Urinary bladder (tissue), 4 donors: ENCODE results near the gene DNAI1. TPM values are rescaled to one million over a fixed set of nuclear protein-coding genes. Genes with fewer than 3 reads are reported as not detected.

Experiments
- DNase-seq: peaks from one replicate; pipeline ENCODE4 v3.0.0-alpha.2; 2015; ENCODE audit errors: extremely low spot score
- H3K27ac ChIP-seq: one replicate; pipeline ENCODE4 v1.5.1; 2013; ENCODE audit warnings: low read depth, mild to moderate bottlenecking, moderate library complexity
- H3K36me3 ChIP-seq: one replicate; pipeline ENCODE4 v1.6.1; 2013; ENCODE audit warnings: mild to moderate bottlenecking, moderate library complexity; ENCODE audit not compliant: insufficient read depth
- H3K4me1 ChIP-seq: one replicate; pipeline ENCODE4 v1.6.1; 2013; ENCODE audit warnings: mild to moderate bottlenecking, moderate library complexity; ENCODE audit not compliant: insufficient read depth
- H3K4me3 ChIP-seq: one replicate; pipeline ENCODE4 v1.5.1; 2013; ENCODE audit warnings: low read depth, low read length
- WGBS: extraction: QIAGEN DNeasy Blood & Tissue Kit; methylation state at CpG from one replicate; pipeline ENCODE4 v1.1.7; 2013; 5-methylcytosine and 5-hydroxymethylcytosine counted together
- polyA plus RNA-seq: library from polyadenylated mRNA; stranded (reverse); fragments of 200-250 nt; gene quantifications from one replicate; pipeline ENCODE4 v1.2.3, GENCODE V29; 2013
- total RNA-seq: library from RNA; depleted of rRNA; stranded (reverse); fragments of >200 nt; gene quantifications from one replicate; pipeline ENCODE4 v1.2.3, GENCODE V29; 2014
- donor health status: healthy with polysubstance abuse.
- donor health status: healthy.

DNAI1 gene
- total and polyA plus RNA-seq, 2 donors = 0.11 TPM; not detected in 1

DNA sequence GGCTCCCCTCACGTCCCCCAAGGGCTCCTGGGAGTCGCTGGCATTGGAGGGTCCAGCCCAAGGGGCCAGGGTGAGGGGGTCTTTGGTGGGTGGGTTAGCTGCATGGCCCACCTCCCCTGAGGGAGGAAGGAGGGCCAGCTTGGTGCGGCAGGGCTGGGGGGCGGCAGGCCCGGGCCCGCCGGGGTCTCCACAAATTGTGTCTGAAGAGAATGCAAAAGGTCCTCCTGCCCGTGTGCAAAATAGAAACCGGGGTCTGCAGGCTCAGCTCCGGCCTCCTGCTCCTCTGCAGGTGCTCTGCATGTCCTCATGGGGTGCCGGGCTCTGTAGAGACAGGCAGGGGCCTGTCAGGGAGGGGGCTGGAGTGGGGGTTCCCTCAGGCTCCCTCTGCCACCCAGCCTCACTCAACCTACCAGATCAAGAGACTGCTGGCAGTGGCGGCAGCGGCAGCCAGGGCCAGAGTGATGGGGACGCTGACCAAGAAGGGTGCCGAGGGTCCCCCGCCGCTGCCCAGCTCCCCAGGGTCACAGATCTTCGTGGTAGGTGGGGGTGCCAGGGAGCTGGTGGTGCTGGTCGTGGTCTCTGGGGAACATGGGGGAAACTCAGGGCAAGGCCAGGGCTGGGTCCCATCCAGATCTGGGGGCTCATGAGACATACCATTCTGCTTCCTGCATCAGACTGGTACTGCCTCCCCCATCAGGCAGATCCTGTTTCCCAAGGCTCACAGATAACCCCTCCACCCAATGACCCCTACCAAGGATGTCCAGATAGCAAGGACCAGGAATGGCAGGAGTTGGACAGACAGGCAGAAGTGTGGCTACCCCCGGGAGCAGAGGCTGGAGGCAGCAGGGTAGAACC is 93.4 kb downstream of the DNAI1 start:
- Histone ChIP-seq H3K36me3 (no peaks in the 10 kb centered on the region), H3K4me1 (no peaks in the 10 kb centered on the region), H3K27ac (no peak overlapping the region), H3K4me3 (no peak overlapping the region)
- no peak for DNase-seq
- WGBS = 92% methylated on average over 20 of the region's 20 CpGs

- no peak for DNase-seq
- Histone ChIP-seq H3K4me3 (no peak overlapping the region), H3K27ac (no peak overlapping the region), H3K36me3 (no peaks in the 10 kb centered on the region), H3K4me1 (no peaks in the 10 kb centered on the region)
- 93% methylated on average over 13 of the region's 13 CpGs for WGBS
Observed at GRCh38 chr9:34552606-34552981, 94.0 kb downstream of the DNAI1 start.

- no peaks in the 10 kb centered on the region for H3K4me1 ChIP-seq
- H3K36me3 ChIP-seq = no peaks in the 10 kb centered on the region
- DNase-seq = no peak
- no peak overlapping the region for H3K4me3 ChIP-seq
- 96% methylated on average over 2 of the region's 2 CpGs for WGBS
- H3K27ac ChIP-seq = no peak overlapping the region
Observed at GRCh38 chr9:34552986-34553385, 94.4 kb downstream of the DNAI1 start.

GRCh38 chr9:34553511-34554021 is 95.0 kb downstream of the DNAI1 start:
- DNase-seq = no peak
- no peak overlapping the region for H3K27ac ChIP-seq
- no peaks in the 10 kb centered on the region for H3K36me3 ChIP-seq
- 77% methylated on average over 18 of the region's 18 CpGs for WGBS
- no peaks in the 10 kb centered on the region for H3K4me1 ChIP-seq
- H3K4me3 ChIP-seq = no peak overlapping the region

GRCh38 chr9:34554211-34555001 is 95.8 kb downstream of the DNAI1 start:
- WGBS = 71% methylated on average over 16 of the region's 16 CpGs
- no peak for DNase-seq
- H3K4me1 ChIP-seq = no peaks in the 10 kb centered on the region
- no peak overlapping the region for H3K4me3 ChIP-seq
- H3K27ac ChIP-seq = no peak overlapping the region
- no peaks in the 10 kb centered on the region for H3K36me3 ChIP-seq

GRCh38 chr9:34555002-34555348 is 96.4 kb downstream of the DNAI1 start:
- WGBS = 44% methylated on average over 23 of the region's 23 CpGs
- no peak for DNase-seq
- no peak overlapping the region for H3K27ac ChIP-seq

DNA sequence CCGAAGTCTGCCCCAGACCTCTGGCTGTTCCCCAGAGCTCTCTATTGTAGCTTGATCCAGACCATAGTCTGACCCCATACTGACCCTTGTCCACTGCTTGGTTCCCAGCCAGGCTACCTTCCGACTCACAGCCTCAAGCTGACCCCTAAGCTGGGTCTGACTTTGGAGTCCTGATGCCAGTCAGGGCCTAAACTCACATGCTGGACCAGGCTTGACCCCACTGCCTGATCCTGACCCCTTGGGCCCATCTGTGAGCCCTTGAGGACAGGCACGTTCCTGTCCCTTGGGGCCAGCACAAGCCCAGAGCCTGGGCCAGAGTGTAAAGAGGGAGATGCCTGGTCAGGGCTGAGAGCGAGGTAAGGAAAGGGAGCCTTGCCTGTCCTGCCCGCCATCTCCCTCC is 96.9 kb downstream of the DNAI1 start:
- no peak overlapping the region for H3K27ac ChIP-seq
- H3K36me3 ChIP-seq = no peaks in the 10 kb centered on the region
- DNase-seq = no peak
- 85% methylated on average over 5 of the region's 5 CpGs for WGBS
- no peak overlapping the region for H3K4me3 ChIP-seq
- H3K4me1 ChIP-seq = no peaks in the 10 kb centered on the region

More at GRCh38 chr9:34555002-34555348, 96.4 kb downstream of the DNAI1 start:
- H3K4me3 ChIP-seq = no peak overlapping the region
- no peaks in the 10 kb centered on the region for H3K4me1 ChIP-seq
- H3K36me3 ChIP-seq = no peaks in the 10 kb centered on the region

GRCh38 chr9:34555936-34556525 is 97.4 kb downstream of the DNAI1 start:
- no peak overlapping the region for H3K27ac ChIP-seq
- no peak for DNase-seq
- 95% methylated on average over 13 of the region's 13 CpGs for WGBS
- no peak overlapping the region for H3K4me3 ChIP-seq
- no peaks in the 10 kb centered on the region for H3K36me3 ChIP-seq
- no peaks in the 10 kb centered on the region for H3K4me1 ChIP-seq

GRCh38 chr9:34556949-34557348 is 98.3 kb downstream of the DNAI1 start:
- no peaks in the 10 kb centered on the region for H3K36me3 ChIP-seq
- H3K27ac ChIP-seq = no peak overlapping the region
- no peak for DNase-seq
- 76% methylated on average over 6 of the region's 6 CpGs for WGBS
- H3K4me1 ChIP-seq = no peaks in the 10 kb centered on the region
- no peak overlapping the region for H3K4me3 ChIP-seq

DNA sequence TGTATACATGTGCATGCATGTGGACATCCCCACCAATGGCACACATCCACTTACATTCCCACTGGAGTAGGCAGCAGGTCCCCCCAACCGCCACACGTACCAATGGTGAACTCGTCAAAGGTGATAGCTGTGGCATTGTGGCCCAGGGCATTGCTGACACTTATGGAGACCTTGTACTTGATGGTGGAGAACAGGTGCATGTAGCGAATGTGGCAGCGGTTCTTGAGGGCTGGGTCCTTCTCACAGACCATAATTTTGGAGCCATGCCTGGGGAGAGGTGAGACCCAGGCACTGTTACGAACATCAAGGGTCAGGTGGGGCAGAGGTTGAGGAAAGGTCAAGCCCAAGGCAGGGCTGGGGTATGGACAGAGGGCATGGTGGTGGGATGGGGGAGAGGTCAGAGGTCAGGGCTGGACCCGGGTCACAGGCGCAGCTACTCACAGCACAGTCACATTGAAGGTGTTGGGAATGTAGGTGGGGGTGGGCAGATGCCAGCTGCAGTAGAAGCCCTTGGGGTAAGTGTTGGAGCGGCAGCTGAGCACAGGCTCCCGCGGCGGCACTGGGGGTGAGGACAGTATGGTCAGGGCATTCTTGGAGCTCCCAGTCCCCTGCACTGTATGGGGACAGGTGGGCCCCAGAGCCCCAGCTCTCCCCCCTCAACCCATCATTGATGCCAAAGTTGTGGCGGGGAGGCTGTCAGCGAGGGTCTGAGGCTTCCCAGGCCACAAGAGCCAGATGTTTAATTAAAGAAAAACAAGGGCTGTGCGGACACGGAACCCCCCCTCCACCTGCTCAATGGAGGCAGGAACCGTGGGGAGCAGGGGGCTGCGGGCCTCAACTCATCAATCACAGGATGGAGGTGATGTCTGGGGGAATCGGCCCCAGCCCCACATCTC is 99.1 kb downstream of the DNAI1 start:
- no peak overlapping the region for H3K4me3 ChIP-seq
- 72% methylated on average over 19 of the region's 19 CpGs for WGBS
- H3K36me3 ChIP-seq = no peaks in the 10 kb centered on the region
- H3K27ac ChIP-seq = no peak overlapping the region
- no peaks in the 10 kb centered on the region for H3K4me1 ChIP-seq
- no peak for DNase-seq

- Histone ChIP-seq H3K4me1 (no peaks in the 10 kb centered on the region), H3K27ac (no peak overlapping the region), H3K4me3 (no peak overlapping the region), H3K36me3 (no peaks in the 10 kb centered on the region)
- WGBS = 88% methylated on average over 9 of the region's 9 CpGs
- DNase-seq = no peak
Observed at GRCh38 chr9:34558364-34558763, 99.8 kb downstream of the DNAI1 start.

- Histone ChIP-seq H3K27ac (no peak overlapping the region), H3K36me3 (no peaks in the 10 kb centered on the region), H3K4me3 (no peak overlapping the region), H3K4me1 (no peaks in the 10 kb centered on the region)
- 62% methylated on average over 17 of the region's 17 CpGs for WGBS
- no peak for DNase-seq
Observed at GRCh38 chr9:34558919-34559623, 100.5 kb downstream of the DNAI1 start.
